Stimulated activated CD4-positive, alpha-beta T cell treated with anti-CD3 and anti-CD28 coated beads, Interleukin-2, amount 100 ng/mL, for 24 hours (primary cell): ENCODE measurements around the gene RAB13.

Experiments used
- DNase-seq, 2 donors: peaks; one replicate each; pipeline ENCODE4 v3.0.0-alpha.2; 2020

The RAB13 gene

GRCh38 chr1:153954826-153955225 lies 31.3 kb downstream of the RAB13 start:
- no peak for DNase-seq

GRCh38 chr1:153953859-153954365 lies 32.2 kb downstream of the RAB13 start:
- no peak for DNase-seq

GRCh38 chr1:153951801-153952200 lies 34.3 kb downstream of the RAB13 start:
- DNase-seq, result no peak

- no peak for DNase-seq
Observed at GRCh38 chr1:153951183-153951582, 35.0 kb downstream of the RAB13 start.

- DNase-seq, result peak; percentile 79 to 81
Observed at GRCh38 chr1:153946622-153947241, 39.4 kb downstream of the RAB13 start, which contains the start of gene DENND4B. DENND4B (minus strand) TSS chr1:153946718; CDS start chr1:153944374, 2,344 bp downstream.

- peak; percentile 70 to 76 for DNase-seq
Observed at GRCh38 chr1:153945795-153946621, 40.1 kb downstream of the RAB13 start.

- DNase-seq, result peak; percentile 74 to 77
Observed at GRCh38 chr1:153945131-153945794, 40.9 kb downstream of the RAB13 start.

GRCh38 chr1:153944827-153945117 lies 41.4 kb downstream of the RAB13 start:
- DNase-seq, result no peak

- no peak for DNase-seq
Observed at GRCh38 chr1:153944005-153944826, 41.9 kb downstream of the RAB13 start.

- no peak for DNase-seq
Observed at GRCh38 chr1:153942766-153943549, 43.2 kb downstream of the RAB13 start.

GRCh38 chr1:153941826-153942725 lies 44.1 kb downstream of the RAB13 start:
- no peak for DNase-seq

- no peak for DNase-seq
Observed at GRCh38 chr1:153940756-153941155, 45.4 kb downstream of the RAB13 start.

- DNase-seq, result no peak
Observed at GRCh38 chr1:153939476-153939875, 46.7 kb downstream of the RAB13 start.

- DNase-seq, result no peak
Observed at GRCh38 chr1:153938996-153939395, 47.1 kb downstream of the RAB13 start.

- DNase-seq, result no peak
Observed at GRCh38 chr1:153937331-153937730, 48.8 kb downstream of the RAB13 start.

GRCh38 chr1:153936011-153936802 lies 49.9 kb downstream of the RAB13 start:
- no peak for DNase-seq

- DNase-seq, result no peak
Observed at GRCh38 chr1:153934746-153935145, 51.4 kb downstream of the RAB13 start.

- no peak for DNase-seq
Observed at GRCh38 chr1:153933955-153934354, 52.2 kb downstream of the RAB13 start.

- DNase-seq, result no peak
Observed at GRCh38 chr1:153933430-153933829, 52.7 kb downstream of the RAB13 start.
